Liver (tissue), 9 donors: Measurements from ENCODE around the gene CREG2. TPM values are rescaled to one million over a fixed set of nuclear protein-coding genes. Genes with fewer than 3 reads are reported as not detected.

Source experiments
- DNase-seq: peaks from one replicate; pipeline ENCODE4 v3.0.0-alpha.2; 2017; ENCODE audit warnings: low spot score
- H3K27ac ChIP-seq, 2 donors: one replicate each; pipeline ENCODE4 v1.7.0; 2013; ENCODE audit warnings: inconsistent platforms in 2 of 2, low read length in 2 of 2, control low read depth in 1 of 2, low read depth in 1 of 2, mild to moderate bottlenecking in 1 of 2
- H3K27me3 ChIP-seq, 4 donors: one replicate each; pipeline versions ENCODE4 v1.6.1 to v1.7.0; 2013; ENCODE audit warnings: low read length in 3 of 4, inconsistent platforms in 1 of 4, mild to moderate bottlenecking in 1 of 4, moderate library complexity in 1 of 4; ENCODE audit not compliant: control insufficient read depth in 4 of 4, insufficient read depth in 4 of 4
- H3K36me3 ChIP-seq, 4 donors: one replicate each; pipeline versions ENCODE4 v1.6.1 to v1.7.0; 2013; ENCODE audit warnings: low read length in 3 of 4, mild to moderate bottlenecking in 3 of 4, low read depth in 1 of 4, moderate library complexity in 1 of 4; ENCODE audit not compliant: control insufficient read depth in 4 of 4, insufficient read depth in 3 of 4
- H3K4me1 ChIP-seq, 4 donors: one replicate each; pipeline versions ENCODE4 v1.6.1 to v1.7.0; 2013; ENCODE audit warnings: low read length in 3 of 4, mild to moderate bottlenecking in 3 of 4, moderate library complexity in 1 of 4; ENCODE audit not compliant: control insufficient read depth in 4 of 4, insufficient read depth in 4 of 4
- H3K4me3 ChIP-seq, 3 donors: one replicate each; pipeline versions ENCODE4 v1.6.1 to v1.7.0; 2013; ENCODE audit warnings: low read length in 3 of 3, control low read depth in 1 of 3, low read depth in 1 of 3, mild to moderate bottlenecking in 1 of 3
- H3K9ac ChIP-seq, 2 donors: one replicate each; pipeline ENCODE4 v1.7.0; 2013; ENCODE audit warnings: low read length in 2 of 2, mild to moderate bottlenecking in 2 of 2, moderate library complexity in 2 of 2, control low read depth in 1 of 2, low read depth in 1 of 2
- H3K9me3 ChIP-seq, 4 donors: one replicate each; pipeline versions ENCODE4 v1.6.1 to v1.7.0; 2013; ENCODE audit warnings: low read length in 3 of 4; ENCODE audit not compliant: control insufficient read depth in 4 of 4
- ATF3 ChIP-seq: IDR thresholded peaks from 2 replicates; pipeline ENCODE4 v1.6.1; 2016; ENCODE audit warnings: antibody characterized with exemption
- CTCF ChIP-seq: fragments of 150-350 bp; IDR thresholded peaks from 2 replicates; pipeline ENCODE4 v1.5.1; 2017; ENCODE audit warnings: improper control_type of control experiment, low read depth, low read length; ENCODE audit not compliant: missing input control
- FOXA1 ChIP-seq: IDR thresholded peaks from 2 replicates; pipeline ENCODE4 v1.6.1; 2016; ENCODE audit warnings: antibody characterized with exemption
- FOXA2 ChIP-seq: IDR thresholded peaks from 2 replicates; pipeline ENCODE4 v1.6.1; 2016; ENCODE audit warnings: antibody characterized with exemption
- GABPA ChIP-seq, 2 donors: IDR thresholded peaks in 1 of 2; conservative IDR thresholded peaks in 1 of 2; 2 replicates each; pipeline ENCODE4 v1.6.1; 2016; ENCODE audit warnings: antibody characterized with exemption in 2 of 2, mild to moderate bottlenecking in 1 of 2, moderate library complexity in 1 of 2
- HNF4A ChIP-seq, 2 donors: conservative IDR thresholded peaks; 2 replicates each; pipeline ENCODE4 v1.6.1; 2016; ENCODE audit warnings: antibody characterized with exemption in 2 of 2, mild to moderate bottlenecking in 2 of 2
- HNF4G ChIP-seq: IDR thresholded peaks from 2 replicates; pipeline ENCODE4 v1.6.1; 2016; ENCODE audit warnings: antibody characterized with exemption
- JUND ChIP-seq, 2 donors: IDR thresholded peaks; 2 replicates each; pipeline ENCODE4 v1.6.1; 2016; ENCODE audit warnings: antibody characterized with exemption in 2 of 2
- NR2F2 ChIP-seq: IDR thresholded peaks from 2 replicates; pipeline ENCODE4 v1.6.1; 2016; ENCODE audit warnings: antibody characterized with exemption
- RAD21 ChIP-seq, 2 donors: IDR thresholded peaks; 2 replicates each; pipeline ENCODE4 v1.6.1; 2016; ENCODE audit warnings: antibody characterized with exemption in 2 of 2, mild to moderate bottlenecking in 2 of 2
- REST ChIP-seq: IDR thresholded peaks from 2 replicates; pipeline ENCODE4 v1.6.1; 2016; ENCODE audit warnings: antibody characterized with exemption, mild to moderate bottlenecking
- RXRA ChIP-seq, 2 donors: IDR thresholded peaks; 2 replicates each; pipeline ENCODE4 v1.6.1; 2017 to 2018; ENCODE audit warnings: antibody characterized with exemption in 2 of 2, mild to moderate bottlenecking in 1 of 2
- SP1 ChIP-seq: IDR thresholded peaks from 2 replicates; pipeline ENCODE4 v1.6.1; 2018; ENCODE audit warnings: antibody characterized with exemption, mild to moderate bottlenecking
- TAF1 ChIP-seq: conservative IDR thresholded peaks from 2 replicates; pipeline ENCODE4 v1.6.1; 2016; ENCODE audit warnings: antibody characterized with exemption, mild to moderate bottlenecking
- YY1 ChIP-seq: IDR thresholded peaks from 2 replicates; pipeline ENCODE4 v1.6.1; 2016; ENCODE audit warnings: antibody characterized with exemption, mild to moderate bottlenecking
- ZBTB33 ChIP-seq: IDR thresholded peaks from 2 replicates; pipeline ENCODE4 v1.6.1; 2016; ENCODE audit warnings: antibody characterized with exemption
- WGBS: extraction: QIAGEN DNeasy Blood & Tissue Kit; methylation state at CpG from one replicate; pipeline ENCODE4 v1.1.7; 2013; 5-methylcytosine and 5-hydroxymethylcytosine counted together
- polyA plus RNA-seq, 2 donors: library from polyadenylated mRNA; stranded (reverse) in 1 of 2; unstranded in 1 of 2; fragments of 200-250 nt in 1 of 2; fragments of >200 nt in 1 of 2; fragmentation: Nextera tagmentation in 1 of 2; extraction: Ambion mirVana in 1 of 2; gene quantifications; one replicate each; pipeline versions ENCODE4 v1.2.1 to v1.2.3, GENCODE V29; 2013 to 2015
- total RNA-seq, 2 donors: library from RNA; depleted of rRNA; stranded (reverse); fragments of >200 nt; gene quantifications; one replicate each; pipeline ENCODE4 v1.2.3, GENCODE V29; 2014
- donor health status: healthy.
- donor health status: healthy.
- donor health status: healthy.
- donor health status: healthy.
- donor health status: healthy.

The CREG2 gene
- total and polyA plus RNA-seq, 4 donors: 0.05 TPM; not detected in 3

- DNase-seq: no peak
- Histone ChIP-seq H3K27ac (no peak overlapping the region), H3K27me3 (no peaks in the 10 kb centered on the region), H3K9me3 (no peaks in the 10 kb centered on the region), H3K4me1 (peaks cover 9 to 43% (median 25%) of the 10 kb centered on the region in 4 donors), H3K9ac (no peak overlapping the region), H3K36me3 (no peaks in the 10 kb centered on the region), H3K4me3 (no peak overlapping the region)
- WGBS: 84% methylated on average over 4 of the region's 4 CpGs
- TF ChIP-seq CTCF (no peak), HNF4A (conservative IDR thresholded peaks at IDR 0.05) (no peak), FOXA1 (no peak)
Measured at GRCh38 chr2:101302016-101302415, 85.3 kb downstream of the CREG2 start.

- Histone ChIP-seq H3K9me3 (no peaks in the 10 kb centered on the region), H3K4me1 (peaks cover 8 to 38% (median 19%) of the 10 kb centered on the region in 4 donors), H3K27me3 (no peaks in the 10 kb centered on the region), H3K36me3 (no peaks in the 10 kb centered on the region), H3K4me3 (no peak overlapping the region), H3K27ac (no peak overlapping the region), H3K9ac (no peak overlapping the region)
- 58% methylated on average over 7 of the region's 7 CpGs for WGBS
- no peak for DNase-seq
- TF ChIP-seq TAF1 (no peak), RXRA (IDR thresholded peaks at IDR 0.05) (no peak), ATF3 (no peak), ZBTB33 (no peak), GABPA (IDR thresholded peaks at IDR 0.05 in 1 of 2, conservative IDR thresholded peaks at IDR 0.05 in 1 of 2) (no peak), SP1 (no peak), REST (no peak), FOXA1 (no peak), YY1 (no peak), JUND (IDR thresholded peaks at IDR 0.05) (no peak), HNF4G (no peak), NR2F2 (no peak), RAD21 (IDR thresholded peaks at IDR 0.05) (no peak), CTCF (no peak), HNF4A (conservative IDR thresholded peaks at IDR 0.05) (no peak), FOXA2 (no peak)
Measured at GRCh38 chr2:101300836-101301235, 86.5 kb downstream of the CREG2 start.
